Transverse colon (tissue), 4 donors: ENCODE data around the gene NAALADL2. TPM values are rescaled to one million over a fixed set of nuclear protein-coding genes. Genes with fewer than 3 reads are reported as not detected.

ENCODE experiments used
- DNase-seq: peaks from one replicate; pipeline ENCODE4 v3.0.0-alpha.2; 2019
- H3K27ac ChIP-seq, 4 donors: fragments of 200-600 bp; sonication (generic); 2 replicates each; pipeline ENCODE4 v1.5.1; 2016 to 2018; ENCODE audit warnings: inconsistent platforms in 4 of 4
- H3K27me3 ChIP-seq: fragments of 200-600 bp; sonication (generic); 2 replicates; pipeline ENCODE4 v1.5.1; 2017; ENCODE audit warnings: inconsistent platforms
- H3K36me3 ChIP-seq, 4 donors: fragments of 200-600 bp; sonication (generic); 2 replicates each; pipeline ENCODE4 v1.5.1; 2017 to 2019; ENCODE audit warnings: inconsistent platforms in 4 of 4
- H3K4me1 ChIP-seq, 4 donors: fragments of 200-600 bp; sonication (generic); 2 replicates each; pipeline ENCODE4 v1.5.1; 2017 to 2020; ENCODE audit warnings: inconsistent platforms in 4 of 4
- H3K4me3 ChIP-seq, 4 donors: fragments of 200-600 bp; sonication (generic); 1 replicate in 1 of 4; 2 replicates in 3 of 4; pipeline versions ENCODE4 v1.5.1 to v1.6.1; 2017 to 2019; ENCODE audit warnings: inconsistent platforms in 4 of 4
- H3K9me3 ChIP-seq, 2 donors: fragments of 200-600 bp; sonication (generic); 2 replicates each; pipeline ENCODE4 v1.5.1; 2017 to 2019; ENCODE audit warnings: inconsistent platforms in 2 of 2
- EP300 ChIP-seq: sonication (generic); formaldehyde crosslinking; IDR thresholded peaks from one replicate; pipeline ENCODE4 v1.6.1; 2017; ENCODE audit warnings: antibody characterized with exemption, low read depth
- POLR2A ChIP-seq: fragments of 450-650 bp; IDR thresholded peaks from one replicate; pipeline ENCODE4 v1.6.1; 2016; ENCODE audit warnings: antibody characterized with exemption, mild to moderate bottlenecking, moderate library complexity
- POLR2AphosphoS5 ChIP-seq, 3 donors: sonication (generic); formaldehyde crosslinking; IDR thresholded peaks; one replicate each; pipeline ENCODE4 v1.6.1; 2016; ENCODE audit warnings: antibody characterized with exemption in 3 of 3
- WGBS, 2 donors: methylation state at CpG; one replicate each; pipeline ENCODE4 v1.1.5; 2018; ENCODE audit warnings: low coverage in 1 of 2; 5-methylcytosine and 5-hydroxymethylcytosine counted together
- in situ Hi-C, 4 donors: fragments of 200-750 bp; cut with MboI; loops; one replicate each; pipeline versions ENCODE4 v1.15.0 to v1.15.1; 2017; ENCODE audit warnings: low sequenced_read_pairs in 3 of 4, low pct_ligation_motif_present in 1 of 4, low pct_unique_long_range_greater_than_20kb in 1 of 4
- intact Hi-C: fragments of 100-400 bp; cut with DNase I; formaldehyde crosslinking; loops from one replicate; pipeline ENCODE4 v1.15.1; 2023; ENCODE audit warnings: low total_unique reads
- total RNA-seq, 4 donors: library from RNA; depleted of rRNA; stranded (reverse); fragments of >200 nt; gene quantifications; one replicate each; pipeline ENCODE4 v1.1.0, GENCODE V29; 2016
- TF ChIP-seq, protein P1 (sequence below), 5 experiments: fragments of 200-600 bp in 3 of 5; fragments of 450-650 bp in 2 of 5; sonication (generic) in 3 of 5; IDR thresholded peaks; 1 replicate in 2 of 5; 2 replicates in 3 of 5; pipeline ENCODE4 v1.5.1; 2016 to 2017; ENCODE audit warnings: antibody characterized with exemption in 5 of 5, inconsistent platforms in 3 of 5, mild to moderate bottlenecking in 2 of 5, moderate library complexity in 1 of 5

The NAALADL2 gene
- total RNA-seq, 4 donors from 2014 or later, result 10.1 to 22.7 (median 15.1) TPM

DNA sequence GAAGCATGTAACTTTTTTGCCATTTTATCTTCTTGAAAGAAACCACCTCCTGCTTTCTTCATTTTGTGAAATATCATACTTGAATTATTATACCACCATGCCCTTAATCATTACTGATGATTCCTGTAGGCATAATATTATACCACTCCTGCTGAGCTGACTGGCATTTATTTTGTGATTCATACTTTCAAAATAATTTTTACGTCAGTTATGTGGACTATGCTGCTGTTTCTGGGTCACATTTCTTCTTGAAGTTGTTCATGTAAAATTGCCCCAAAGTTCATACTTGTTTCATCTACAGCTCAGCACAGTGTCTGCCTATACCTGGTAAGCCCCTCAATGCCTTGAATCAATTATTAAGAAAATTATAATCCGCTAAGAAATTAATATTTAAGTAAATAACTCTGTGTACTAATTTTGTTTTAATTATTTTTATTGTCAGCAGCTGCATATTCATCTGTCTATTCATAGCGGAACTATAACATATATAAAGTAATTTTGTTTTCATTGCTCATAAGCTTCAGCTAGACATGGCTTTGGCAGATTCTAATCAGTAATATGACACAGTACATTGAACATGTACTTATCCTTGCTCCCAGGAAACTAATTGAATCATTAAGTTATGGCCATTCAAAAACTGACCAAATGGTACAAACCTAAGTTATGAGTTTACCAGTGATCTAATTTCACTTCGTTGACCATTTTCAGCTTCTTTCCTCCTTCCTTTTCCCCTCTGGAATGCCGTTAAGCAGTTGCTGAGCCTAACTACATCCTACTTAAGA lies 160.0 kb downstream of the NAALADL2 start:
- no peak for DNase-seq
- Histone ChIP-seq H3K4me1 (no peaks in the 10 kb centered on the region), H3K4me3 (no peak overlapping the region), H3K36me3 (no peaks in the 10 kb centered on the region), H3K9me3 (no peaks in the 10 kb centered on the region), H3K27ac (no peak overlapping the region), H3K27me3 (no peaks in the 10 kb centered on the region)
- TF ChIP-seq, protein P1, sequence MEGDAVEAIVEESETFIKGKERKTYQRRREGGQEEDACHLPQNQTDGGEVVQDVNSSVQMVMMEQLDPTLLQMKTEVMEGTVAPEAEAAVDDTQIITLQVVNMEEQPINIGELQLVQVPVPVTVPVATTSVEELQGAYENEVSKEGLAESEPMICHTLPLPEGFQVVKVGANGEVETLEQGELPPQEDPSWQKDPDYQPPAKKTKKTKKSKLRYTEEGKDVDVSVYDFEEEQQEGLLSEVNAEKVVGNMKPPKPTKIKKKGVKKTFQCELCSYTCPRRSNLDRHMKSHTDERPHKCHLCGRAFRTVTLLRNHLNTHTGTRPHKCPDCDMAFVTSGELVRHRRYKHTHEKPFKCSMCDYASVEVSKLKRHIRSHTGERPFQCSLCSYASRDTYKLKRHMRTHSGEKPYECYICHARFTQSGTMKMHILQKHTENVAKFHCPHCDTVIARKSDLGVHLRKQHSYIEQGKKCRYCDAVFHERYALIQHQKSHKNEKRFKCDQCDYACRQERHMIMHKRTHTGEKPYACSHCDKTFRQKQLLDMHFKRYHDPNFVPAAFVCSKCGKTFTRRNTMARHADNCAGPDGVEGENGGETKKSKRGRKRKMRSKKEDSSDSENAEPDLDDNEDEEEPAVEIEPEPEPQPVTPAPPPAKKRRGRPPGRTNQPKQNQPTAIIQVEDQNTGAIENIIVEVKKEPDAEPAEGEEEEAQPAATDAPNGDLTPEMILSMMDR (IDR thresholded peaks at IDR 0.05), result no peak
- TF ChIP-seq POLR2A, result no peak
- no peak for TF ChIP-seq POLR2AphosphoS5 (IDR thresholded peaks at IDR 0.05)
- no peak for TF ChIP-seq EP300
- in situ Hi-C loops, result no loop called here
- 81 to 87% methylated on average over 5 of the region's 5 CpGs for WGBS, 2 donors
- intact Hi-C loops, result no loop called here

DNA sequence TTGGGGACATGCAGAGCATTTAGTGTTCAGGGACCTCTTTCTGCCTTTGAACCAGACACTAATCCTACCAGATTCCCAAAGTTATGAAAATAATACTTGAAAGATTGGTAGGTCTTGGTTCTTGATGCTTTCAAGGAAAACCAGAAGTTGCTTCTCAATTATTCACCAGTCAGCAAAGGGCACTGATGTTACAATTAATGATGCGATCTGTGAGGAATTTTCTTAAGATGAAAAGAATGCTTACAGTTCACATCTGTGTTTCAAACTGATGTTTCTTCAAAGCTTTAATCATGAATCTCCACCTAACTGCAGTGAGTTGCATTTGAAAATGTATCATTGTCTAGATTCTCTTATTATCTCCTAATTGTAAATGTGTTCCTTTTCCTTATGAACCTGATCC lies 161.0 kb downstream of the NAALADL2 start:
- TF ChIP-seq POLR2AphosphoS5 (IDR thresholded peaks at IDR 0.05) (no peak), EP300 (no peak), POLR2A (no peak)
- TF ChIP-seq, protein P1 (IDR thresholded peaks at IDR 0.05), result no peak
- Histone ChIP-seq H3K27me3 (no peaks in the 10 kb centered on the region), H3K36me3 (no peaks in the 10 kb centered on the region), H3K27ac (no peak overlapping the region), H3K4me3 (no peak overlapping the region), H3K4me1 (no peaks in the 10 kb centered on the region), H3K9me3 (no peaks in the 10 kb centered on the region)
- in situ Hi-C loops (no loop called here), intact Hi-C loops (no loop called here)
- DNase-seq, result no peak
- WGBS, 2 donors, result 96 to 100% methylated on average over 1 of the region's 1 CpG

- Histone ChIP-seq H3K36me3 (no peaks in the 10 kb centered on the region), H3K4me1 (no peaks in the 10 kb centered on the region), H3K4me3 (no peak overlapping the region), H3K9me3 (no peaks in the 10 kb centered on the region), H3K27ac (no peak overlapping the region), H3K27me3 (no peaks in the 10 kb centered on the region)
- in situ Hi-C loops, result no loop called here
- TF ChIP-seq EP300 (no peak), POLR2A (no peak), POLR2AphosphoS5 (IDR thresholded peaks at IDR 0.05) (no peak)
- TF ChIP-seq, protein P1 (IDR thresholded peaks at IDR 0.05), result no peak
- 95 to 100% methylated on average over 2 of the region's 2 CpGs for WGBS, 2 donors
- intact Hi-C loops, result no loop called here
- DNase-seq, result no peak
These were observed 170.7 kb downstream of the NAALADL2 start for GRCh38 chr3:175029828-175030227.

- no peaks in the 10 kb centered on the region for H3K9me3 ChIP-seq
- H3K4me1 ChIP-seq, result no peaks in the 10 kb centered on the region
- H3K4me3 ChIP-seq, result no peak overlapping the region
- 83 to 88% methylated on average over 4 of the region's 4 CpGs for WGBS, 2 donors
- intact Hi-C loops, result no loop called here
- TF ChIP-seq, protein P1 (IDR thresholded peaks at IDR 0.05), result no peak
- no peaks in the 10 kb centered on the region for H3K27me3 ChIP-seq
- no peak overlapping the region for H3K27ac ChIP-seq
- in situ Hi-C loops, result no loop called here
- no peak for DNase-seq
- no peaks in the 10 kb centered on the region for H3K36me3 ChIP-seq
These were observed 180.7 kb downstream of the NAALADL2 start for GRCh38 chr3:175039875-175040274.
